ENCODE measurements around the gene CADPS.

CADPS gene

GRCh38 chr3:62895901-62896300 is 20.7 kb upstream of the CADPS start:
- no peak overlapping the region for H3K4me2 ChIP-seq (ENCODE audit: low read length)
- no peak overlapping the region for H3K9ac ChIP-seq (ENCODE audit: low read length)
- no peaks in the 10 kb centered on the region for H3K79me2 ChIP-seq (ENCODE audit: insufficient read depth, low read length)
- no peaks in the 10 kb centered on the region for H3K27me3 ChIP-seq (ENCODE audit: insufficient read depth, low read length)
- H3F3A ChIP-seq (ENCODE audit: insufficient read depth, low read length), result no peaks in the 10 kb centered on the region
- no peaks in the 10 kb centered on the region for H3K36me3 ChIP-seq (ENCODE audit: insufficient read depth, low read length)
- H4K20me1 ChIP-seq (ENCODE audit: insufficient read depth, low read length), result no peaks in the 10 kb centered on the region
- no peak overlapping the region for H2AFZ ChIP-seq (ENCODE audit: low read length)
- no peaks in the 10 kb centered on the region for H3K4me1 ChIP-seq (ENCODE audit: insufficient read depth, low read length, severe bottlenecking)
- H3K9me2 ChIP-seq (ENCODE audit: low read depth, low read length), result no peaks in the 10 kb centered on the region
- TF ChIP-seq CTCF (IDR thresholded peaks at IDR 0.05; ENCODE audit: low read length), result no peak
- no peak for TF ChIP-seq EZH2 (IDR thresholded peaks at IDR 0.05; ENCODE audit: borderline replicate concordance, low read length)
- no peaks in the 10 kb centered on the region for H3K9me3 ChIP-seq (ENCODE audit: low read length)
- H3K4me3 ChIP-seq (ENCODE audit: low read depth, low read length, poor library complexity, severe bottlenecking), result no peak overlapping the region
- H3K27ac ChIP-seq (ENCODE audit: low read depth, low read length, poor library complexity, severe bottlenecking), result no peak overlapping the region

GRCh38 chr3:62892951-62893350 is 17.7 kb upstream of the CADPS start:
- Histone ChIP-seq H3K27me3 (ENCODE audit: insufficient read depth, low read length) (no peaks in the 10 kb centered on the region), H3K79me2 (ENCODE audit: insufficient read depth, low read length) (no peaks in the 10 kb centered on the region), H3K9ac (ENCODE audit: low read length) (no peak overlapping the region), H3F3A (ENCODE audit: insufficient read depth, low read length) (no peaks in the 10 kb centered on the region), H3K4me1 (ENCODE audit: insufficient read depth, low read length, severe bottlenecking) (no peaks in the 10 kb centered on the region), H2AFZ (ENCODE audit: low read length) (no peak overlapping the region), H3K9me3 (ENCODE audit: low read length) (no peaks in the 10 kb centered on the region), H3K4me2 (ENCODE audit: low read length) (no peak overlapping the region), H3K36me3 (ENCODE audit: insufficient read depth, low read length) (no peaks in the 10 kb centered on the region), H3K9me2 (ENCODE audit: low read depth, low read length) (no peaks in the 10 kb centered on the region), H4K20me1 (ENCODE audit: insufficient read depth, low read length) (no peaks in the 10 kb centered on the region), H3K27ac (ENCODE audit: low read depth, low read length, poor library complexity, severe bottlenecking) (no peak overlapping the region), H3K4me3 (ENCODE audit: low read depth, low read length, poor library complexity, severe bottlenecking) (no peak overlapping the region)
- TF ChIP-seq CTCF (IDR thresholded peaks at IDR 0.05; ENCODE audit: low read length), result no peak
- no peak for TF ChIP-seq EZH2 (IDR thresholded peaks at IDR 0.05; ENCODE audit: borderline replicate concordance, low read length)

GRCh38 chr3:62892045-62892444 is 16.8 kb upstream of the CADPS start:
- H3K9me2 ChIP-seq (ENCODE audit: low read depth, low read length), result no peaks in the 10 kb centered on the region
- no peak overlapping the region for H3K4me2 ChIP-seq (ENCODE audit: low read length)
- TF ChIP-seq CTCF (IDR thresholded peaks at IDR 0.05; ENCODE audit: low read length), result no peak
- no peak for TF ChIP-seq EZH2 (IDR thresholded peaks at IDR 0.05; ENCODE audit: borderline replicate concordance, low read length)
- no peaks in the 10 kb centered on the region for H3K4me1 ChIP-seq (ENCODE audit: insufficient read depth, low read length, severe bottlenecking)
- no peaks in the 10 kb centered on the region for H3K36me3 ChIP-seq (ENCODE audit: insufficient read depth, low read length)
- H3K27ac ChIP-seq (ENCODE audit: low read depth, low read length, poor library complexity, severe bottlenecking), result no peak overlapping the region
- H4K20me1 ChIP-seq (ENCODE audit: insufficient read depth, low read length), result no peaks in the 10 kb centered on the region
- no peak overlapping the region for H3K9ac ChIP-seq (ENCODE audit: low read length)
- H3K27me3 ChIP-seq (ENCODE audit: insufficient read depth, low read length), result no peaks in the 10 kb centered on the region
- H3K9me3 ChIP-seq (ENCODE audit: low read length), result no peaks in the 10 kb centered on the region
- no peaks in the 10 kb centered on the region for H3K79me2 ChIP-seq (ENCODE audit: insufficient read depth, low read length)
- no peak overlapping the region for H3K4me3 ChIP-seq (ENCODE audit: low read depth, low read length, poor library complexity, severe bottlenecking)
- no peaks in the 10 kb centered on the region for H3F3A ChIP-seq (ENCODE audit: insufficient read depth, low read length)
- H2AFZ ChIP-seq (ENCODE audit: low read length), result no peak overlapping the region

Data from OCI-LY1 (cell line).